ENCODE measurements around the gene DMRT2.

DMRT2 gene

GRCh38 chr9:1047591-1048230 lies 2.4 kb upstream of the DMRT2 start:
- H3K4me2 ChIP-seq (ENCODE audit: low read depth, low read length, poor library complexity, severe bottlenecking), result no peak overlapping the region
- H3K9ac ChIP-seq (ENCODE audit: low read length), result no peak overlapping the region
- no peaks in the 10 kb centered on the region for H3K36me3 ChIP-seq (ENCODE audit: low read length)
- H3K27me3 ChIP-seq (ENCODE audit: low read length), result no peaks in the 10 kb centered on the region
- no peaks in the 10 kb centered on the region for H4K20me1 ChIP-seq (ENCODE audit: low read depth, low read length)
- no peaks in the 10 kb centered on the region for H3K9me2 ChIP-seq (replicated peaks; ENCODE audit: insufficient read depth, low read length)
- H3K4me3 ChIP-seq (ENCODE audit: insufficient read depth, low read length, poor library complexity, severe bottlenecking), result no peak overlapping the region
- H3K9me3 ChIP-seq (ENCODE audit: insufficient read depth, low read length), result no peaks in the 10 kb centered on the region
- TF ChIP-seq EZH2phosphoT487 (conservative IDR thresholded peaks at IDR 0.05; ENCODE audit: low read length) (no peak), CTCF (IDR thresholded peaks at IDR 0.05; ENCODE audit: insufficient read depth, low read length, poor library complexity, severe bottlenecking) (no peak)
- no peaks in the 10 kb centered on the region for H3K79me2 ChIP-seq (ENCODE audit: insufficient read depth, low read length)
- peak overlapping the region; percentile 13 for H2AFZ ChIP-seq (ENCODE audit: low read depth, low read length, severe bottlenecking)
- H3K27ac ChIP-seq (ENCODE audit: low read depth, low read length), result no peak overlapping the region
- no peaks in the 10 kb centered on the region for H3F3A ChIP-seq (ENCODE audit: insufficient read depth)

- Histone ChIP-seq H3K4me2 (ENCODE audit: low read depth, low read length, poor library complexity, severe bottlenecking) (no peak overlapping the region), H3K9me3 (ENCODE audit: insufficient read depth, low read length) (no peaks in the 10 kb centered on the region), H2AFZ (ENCODE audit: low read depth, low read length, severe bottlenecking) (peak overlapping the region; percentile 13), H3K36me3 (ENCODE audit: low read length) (no peaks in the 10 kb centered on the region), H3F3A (ENCODE audit: insufficient read depth) (no peaks in the 10 kb centered on the region), H3K79me2 (ENCODE audit: insufficient read depth, low read length) (no peaks in the 10 kb centered on the region), H3K9me2 (replicated peaks; ENCODE audit: insufficient read depth, low read length) (no peaks in the 10 kb centered on the region), H3K27ac (ENCODE audit: low read depth, low read length) (no peak overlapping the region), H3K9ac (ENCODE audit: low read length) (no peak overlapping the region), H3K27me3 (ENCODE audit: low read length) (no peaks in the 10 kb centered on the region), H4K20me1 (ENCODE audit: low read depth, low read length) (no peaks in the 10 kb centered on the region), H3K4me3 (ENCODE audit: insufficient read depth, low read length, poor library complexity, severe bottlenecking) (no peak overlapping the region)
- TF ChIP-seq EZH2phosphoT487 (conservative IDR thresholded peaks at IDR 0.05; ENCODE audit: low read length) (no peak), CTCF (IDR thresholded peaks at IDR 0.05; ENCODE audit: insufficient read depth, low read length, poor library complexity, severe bottlenecking) (no peak)
Observed at GRCh38 chr9:1048231-1048619, 1.9 kb upstream of the DMRT2 start.

GRCh38 chr9:1048811-1049210 lies 1.3 kb upstream of the DMRT2 start:
- no peaks in the 10 kb centered on the region for H3K9me3 ChIP-seq (ENCODE audit: insufficient read depth, low read length)
- no peaks in the 10 kb centered on the region for H3F3A ChIP-seq (ENCODE audit: insufficient read depth)
- H2AFZ ChIP-seq (ENCODE audit: low read depth, low read length, severe bottlenecking), result no peak overlapping the region
- no peaks in the 10 kb centered on the region for H3K36me3 ChIP-seq (ENCODE audit: low read length)
- no peaks in the 10 kb centered on the region for H3K27me3 ChIP-seq (ENCODE audit: low read length)
- no peak for TF ChIP-seq EZH2phosphoT487 (conservative IDR thresholded peaks at IDR 0.05; ENCODE audit: low read length)
- no peak for TF ChIP-seq CTCF (IDR thresholded peaks at IDR 0.05; ENCODE audit: insufficient read depth, low read length, poor library complexity, severe bottlenecking)
- no peak overlapping the region for H3K9ac ChIP-seq (ENCODE audit: low read length)
- H3K4me2 ChIP-seq (ENCODE audit: low read depth, low read length, poor library complexity, severe bottlenecking), result no peak overlapping the region
- H3K9me2 ChIP-seq (replicated peaks; ENCODE audit: insufficient read depth, low read length), result no peaks in the 10 kb centered on the region
- no peak overlapping the region for H3K27ac ChIP-seq (ENCODE audit: low read depth, low read length)
- no peaks in the 10 kb centered on the region for H4K20me1 ChIP-seq (ENCODE audit: low read depth, low read length)
- H3K4me3 ChIP-seq (ENCODE audit: insufficient read depth, low read length, poor library complexity, severe bottlenecking), result no peak overlapping the region
- no peaks in the 10 kb centered on the region for H3K79me2 ChIP-seq (ENCODE audit: insufficient read depth, low read length)

Measured in SU-DHL-6 (cell line).